Stimulated activated CD4-positive, alpha-beta T cell treated with anti-CD3 and anti-CD28 coated beads, Interleukin-2, amount 100 ng/mL, for 4 hours (primary cell): ENCODE data around the gene POU6F2.

Source experiments
- DNase-seq: peaks from one replicate; pipeline ENCODE4 v3.0.0-alpha.2; 2020; ENCODE audit warnings: low read depth

The POU6F2 gene

DNA sequence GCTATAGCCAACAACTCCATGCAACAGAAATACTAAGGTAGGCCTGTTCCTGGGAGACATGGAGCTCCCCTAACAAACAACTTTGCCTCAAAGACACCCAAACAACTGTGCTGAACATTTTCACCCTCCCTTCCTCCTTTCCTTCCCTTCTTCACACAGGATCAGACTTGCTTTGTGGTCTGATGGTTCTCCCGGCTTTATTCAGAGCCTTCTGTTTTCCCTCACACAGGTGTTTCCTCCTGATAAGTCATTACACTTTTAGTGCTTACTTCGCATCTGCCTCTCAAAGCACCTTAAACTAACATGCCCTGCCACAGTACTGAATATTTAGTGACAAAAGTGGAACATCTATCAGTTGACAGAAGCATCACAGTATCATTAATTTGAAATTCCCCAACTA lies 532.2 kb downstream of the POU6F2 start:
- DNase-seq: no peak

DNA sequence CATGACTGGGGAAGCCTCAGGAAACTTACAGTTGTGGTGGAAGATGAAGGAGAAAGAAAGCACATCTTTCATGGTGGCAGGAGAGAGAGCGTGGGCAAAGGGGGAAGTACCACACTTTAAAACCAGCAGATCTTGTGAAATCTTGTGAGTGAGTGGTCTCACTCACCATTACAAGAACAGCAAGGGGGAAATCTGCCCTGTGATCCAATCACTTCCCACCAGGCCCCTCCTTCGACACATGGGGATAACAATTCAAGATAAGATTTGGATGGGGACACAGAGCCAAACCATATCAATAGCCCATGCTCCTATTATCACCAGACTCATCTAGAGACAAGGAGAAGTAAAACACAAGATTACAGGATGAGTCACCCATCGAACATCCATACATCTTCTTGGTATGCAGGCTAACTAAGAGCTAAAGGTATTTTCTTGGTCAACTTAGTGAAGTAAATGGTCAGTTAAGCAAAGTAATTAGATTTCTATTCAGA lies 533.2 kb downstream of the POU6F2 start:
- DNase-seq: no peak

DNA sequence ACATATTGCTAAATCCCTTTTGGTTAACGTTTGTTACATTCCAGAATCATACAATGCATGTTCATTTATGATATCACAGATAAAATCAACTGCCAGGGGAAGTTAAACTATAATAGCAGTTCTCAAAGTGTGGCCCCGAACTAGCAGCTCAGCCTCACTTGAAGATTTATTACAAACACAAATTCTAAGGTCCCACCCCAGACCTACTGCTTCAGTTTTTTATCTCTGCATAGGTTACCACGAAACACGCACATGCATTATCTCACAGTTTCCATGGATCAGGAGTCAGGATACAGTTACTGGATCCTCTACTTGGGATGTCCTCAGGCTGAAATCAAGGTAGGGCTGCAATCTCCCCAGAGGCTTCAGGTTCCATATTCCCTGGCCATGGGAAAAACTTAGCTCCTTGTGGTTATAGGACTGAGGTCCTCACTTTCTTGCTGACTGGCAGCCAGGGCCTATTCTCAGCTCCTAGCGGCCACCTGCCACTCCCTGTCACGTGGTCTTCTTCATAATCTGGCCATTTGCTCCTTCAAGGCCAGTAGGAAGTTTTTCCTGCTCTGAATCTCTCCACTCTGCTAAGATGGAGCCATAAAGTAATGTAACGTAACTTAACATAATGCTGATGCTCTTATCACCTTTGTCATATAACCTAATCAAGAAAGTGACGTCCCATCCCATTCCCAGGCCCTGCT lies 538.0 kb downstream of the POU6F2 start:
- no peak for DNase-seq

GRCh38 chr7:39516498-39516897 lies 538.8 kb downstream of the POU6F2 start:
- no peak for DNase-seq

DNA sequence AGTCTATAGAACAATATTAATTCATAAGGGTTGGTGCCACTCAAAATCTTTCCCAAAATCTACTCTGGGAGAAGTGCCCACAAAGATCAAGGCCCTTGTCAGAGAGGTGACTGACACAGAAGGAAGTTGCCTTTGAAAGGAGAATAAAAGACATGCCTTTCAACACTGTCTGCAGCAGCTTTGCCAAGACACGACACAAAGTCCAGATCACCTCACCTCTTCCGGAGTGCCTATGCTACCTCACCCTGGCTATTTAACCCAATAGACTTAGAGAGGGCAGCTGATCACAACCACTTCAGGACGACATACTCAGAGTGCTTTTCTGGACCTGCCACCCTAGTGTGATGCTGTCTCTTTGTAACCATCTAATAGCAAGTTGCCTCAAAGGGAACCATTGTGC lies 539.5 kb downstream of the POU6F2 start:
- no peak for DNase-seq
